Measurements from ENCODE around the gene SULF2. TPM values are rescaled to one million over a fixed set of nuclear protein-coding genes. Genes with fewer than 3 reads are reported as not detected.
"Not testable (repeated sequence)": the region's sequence is repeated elsewhere in the genome, so short reads cannot be mapped to it uniquely, and the experiment has no call there.

The SULF2 gene
- 10 to 100 TPM; 77.4 to 85.5 (median 81.8) TPM for polyA plus RNA-seq (ENCODE audit: insufficient read length in 3 of 3)
- long read RNA-seq, donor 1, partial matches to known transcripts: 8 of 22 reads
- long read RNA-seq, donor 1, other reads (novel, unspliced or antisense): 10 of 22 reads
- long read RNA-seq, donor 2, partial matches to known transcripts: 13 of 16 reads
- long read RNA-seq, donor 2, other reads (novel, unspliced or antisense): 0 of 16 reads
- long read RNA-seq, donor 3, full-length matches to known transcripts: 4 of 29 reads
- long read RNA-seq, donor 3, partial matches to known transcripts: 25 of 29 reads
- long read RNA-seq, donor 3, other reads (novel, unspliced or antisense): 0 of 29 reads
- long read RNA-seq, donor 4, full-length matches to known transcripts: 3 of 3 reads
- long read RNA-seq, donor 4, partial matches to known transcripts: 0 of 3 reads
- long read RNA-seq, donor 4, other reads (novel, unspliced or antisense): 0 of 3 reads
- long read RNA-seq, donor 5, partial matches to known transcripts: 32 of 36 reads
- long read RNA-seq, donor 5, other reads (novel, unspliced or antisense): 0 of 36 reads
- long read RNA-seq, donor 6, partial matches to known transcripts: 20 of 22 reads
- long read RNA-seq, donor 6, other reads (novel, unspliced or antisense): 0 of 22 reads
- long read RNA-seq, donor 7, partial matches to known transcripts: 7 of 7 reads
- long read RNA-seq, donor 7, other reads (novel, unspliced or antisense): 0 of 7 reads
- long read RNA-seq, donor 8, full-length matches to known transcripts: 4 of 30 reads
- long read RNA-seq, donor 8, partial matches to known transcripts: 26 of 30 reads
- long read RNA-seq, donor 8, other reads (novel, unspliced or antisense): 0 of 30 reads
- long read RNA-seq, donor 9, full-length matches to known transcripts: 3 of 3 reads
- long read RNA-seq, donor 9, partial matches to known transcripts: 0 of 3 reads
- long read RNA-seq, donor 9, other reads (novel, unspliced or antisense): 0 of 3 reads
- long read RNA-seq, donor 10, full-length matches to known transcripts: 4 of 15 reads
- long read RNA-seq, donor 10, partial matches to known transcripts: 11 of 15 reads
- long read RNA-seq, donor 10, other reads (novel, unspliced or antisense): 0 of 15 reads
- long read RNA-seq, donor 11, full-length matches to known transcripts: 6 of 6 reads
- long read RNA-seq, donor 11, partial matches to known transcripts: 0 of 6 reads
- long read RNA-seq, donor 11, other reads (novel, unspliced or antisense): 0 of 6 reads
- long read RNA-seq, donor 12: 0 reads
- long read RNA-seq, donor 13, full-length matches to known transcripts: 7 of 30 reads
- long read RNA-seq, donor 13, partial matches to known transcripts: 23 of 30 reads
- long read RNA-seq, donor 13, other reads (novel, unspliced or antisense): 0 of 30 reads
- long read RNA-seq, donor 14, partial matches to known transcripts: 15 of 16 reads
- long read RNA-seq, donor 14, other reads (novel, unspliced or antisense): 0 of 16 reads
- long read RNA-seq, donor 15, partial matches to known transcripts: 6 of 7 reads
- long read RNA-seq, donor 15, other reads (novel, unspliced or antisense): 0 of 7 reads
- long read RNA-seq, donor 16, full-length matches to known transcripts: 8 of 41 reads
- long read RNA-seq, donor 16, partial matches to known transcripts: 25 of 41 reads
- long read RNA-seq, donor 16, other reads (novel, unspliced or antisense): 8 of 41 reads

DNA sequence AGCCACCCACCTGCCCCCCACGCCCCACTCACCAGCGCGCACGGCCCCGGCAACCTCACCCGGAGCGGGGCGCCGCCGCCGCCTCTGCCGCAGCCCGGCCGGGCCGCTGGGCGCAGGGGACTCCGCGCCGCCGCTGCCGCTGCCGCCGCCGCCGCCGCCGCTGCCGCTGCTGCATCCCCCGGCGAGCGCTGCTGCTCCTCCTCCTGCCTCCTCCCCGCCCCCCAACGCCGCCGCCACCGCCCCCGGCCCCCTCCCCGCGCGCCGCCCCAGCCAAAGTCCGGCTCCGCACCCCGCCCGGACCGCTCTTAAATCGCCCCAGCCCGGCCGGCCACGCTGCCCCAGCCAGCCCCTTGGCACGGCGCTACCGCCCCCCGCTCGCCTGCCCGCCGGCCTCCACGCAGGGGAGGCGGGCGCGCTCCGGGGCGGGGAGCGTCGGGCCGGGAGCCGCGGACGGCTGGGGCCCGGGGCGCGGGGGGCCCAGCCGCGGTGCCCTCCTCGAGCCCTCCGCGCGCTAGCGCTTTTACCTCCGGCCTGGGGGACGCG is at the start of gene SULF2:
Gene SULF2 (minus strand): TSS at position 171 of the 543 bp plus-strand sequence. CDS start 28,118 bp downstream, outside the sequence.
- DNase-seq (ENCODE audit: extremely low read depth in 1 of 11, low read depth in 9 of 11, low spot score in 4 of 11): peak in 1 of 11 donors; percentile 32

DNA sequence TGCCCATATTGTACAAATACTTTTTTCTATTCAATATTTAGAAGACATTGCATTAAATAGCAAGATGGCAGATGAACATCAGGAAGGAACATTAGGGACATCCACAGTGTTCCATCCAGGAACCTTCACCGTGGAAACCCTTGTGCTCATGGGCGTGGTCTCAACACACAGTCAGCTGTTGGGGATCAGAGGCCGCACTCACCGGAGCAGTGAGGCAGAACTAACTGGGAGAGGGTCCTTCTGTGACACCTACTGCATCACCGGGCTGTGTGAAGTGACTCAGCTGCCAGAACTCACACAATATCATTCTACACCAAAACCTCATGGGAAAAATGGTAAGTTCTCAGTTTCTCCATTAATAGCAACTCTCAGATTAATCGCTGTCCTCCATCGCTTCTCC is 46.4 kb upstream of the SULF2 start:
- DNase-seq (ENCODE audit: extremely low read depth in 1 of 11, low read depth in 9 of 11, low spot score in 4 of 11): not testable (repeated sequence)

DNA sequence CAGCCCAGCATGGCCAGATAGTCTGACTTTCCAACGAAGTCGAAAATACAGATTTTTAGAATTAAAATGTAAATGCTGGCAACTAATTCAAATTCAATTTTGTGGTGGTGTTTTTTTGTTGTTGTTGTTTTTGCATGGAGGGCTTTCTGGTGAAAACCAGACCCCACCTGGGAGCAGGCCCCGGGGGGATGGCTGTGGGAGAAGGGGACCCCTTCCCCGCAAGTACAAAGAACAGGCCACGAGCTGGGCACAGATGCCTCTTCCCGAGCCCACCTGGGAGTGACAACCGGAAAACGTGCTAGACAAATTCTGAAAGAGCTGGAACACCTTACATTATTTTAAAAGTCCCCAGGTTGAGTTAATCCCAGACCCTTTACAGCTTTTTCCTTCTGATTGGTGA is 41.4 kb upstream of the SULF2 start:
- DNase-seq (ENCODE audit: extremely low read depth in 1 of 11, low read depth in 9 of 11, low spot score in 4 of 11): not testable (repeated sequence)

DNA sequence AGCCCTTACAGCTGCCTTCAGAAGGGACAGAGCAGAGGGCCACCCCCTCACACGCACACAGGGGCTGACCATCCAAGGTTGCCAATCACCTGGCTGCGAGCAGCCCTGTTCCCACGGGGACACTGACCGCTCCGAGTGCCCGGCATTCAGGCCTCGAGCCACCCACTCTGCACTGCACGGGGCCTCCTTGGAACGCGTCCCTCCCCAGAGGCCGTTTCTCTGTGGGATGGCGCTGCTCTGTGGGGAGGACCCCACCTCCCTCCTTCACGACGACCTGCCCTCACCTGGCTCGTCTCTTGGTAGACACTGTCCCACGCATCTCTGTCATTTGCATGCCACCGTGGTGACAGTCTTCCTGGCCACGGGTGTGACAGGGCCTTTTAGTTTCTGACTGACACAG is 40.7 kb upstream of the SULF2 start:
- DNase-seq (ENCODE audit: extremely low read depth in 1 of 11, low read depth in 9 of 11, low spot score in 4 of 11): not testable (repeated sequence)

DNA sequence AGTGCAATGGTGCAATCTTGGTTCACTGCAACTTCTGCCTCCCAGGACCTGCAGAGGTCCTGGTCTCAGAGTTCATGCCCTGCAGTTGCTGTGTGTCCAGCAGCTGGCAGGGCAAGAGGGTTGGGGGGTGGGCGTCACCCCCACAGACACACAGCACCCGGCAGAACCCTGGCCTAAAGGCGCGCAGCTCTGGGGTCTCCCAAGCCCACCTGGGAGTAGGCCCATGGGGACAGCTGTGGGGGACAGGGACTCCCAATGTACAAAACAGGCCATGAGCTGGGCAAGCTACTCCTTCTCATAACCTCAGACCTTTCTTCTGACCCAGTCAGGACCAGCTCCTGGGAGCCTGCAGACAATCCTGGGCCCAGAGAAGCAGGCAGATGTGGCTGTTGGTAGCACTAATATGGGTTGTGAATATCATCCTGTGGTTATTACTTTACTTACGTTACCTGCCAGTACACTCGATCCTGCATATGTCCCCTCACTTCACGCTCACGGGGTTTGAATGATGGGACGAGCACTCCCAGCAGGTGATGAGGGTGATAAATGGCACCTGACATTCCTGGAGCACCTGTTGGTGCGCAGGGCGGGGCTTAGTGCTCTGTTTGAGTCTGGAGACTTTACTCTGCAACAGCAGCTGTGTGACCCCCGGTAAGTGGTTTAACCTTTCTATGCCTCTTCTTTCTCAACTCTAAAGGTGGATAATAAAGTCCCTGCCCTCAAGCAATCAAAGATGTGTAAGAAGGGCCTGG is 39.9 kb upstream of the SULF2 start:
- no peak for DNase-seq (ENCODE audit: extremely low read depth in 1 of 11, low read depth in 9 of 11, low spot score in 4 of 11)

DNA sequence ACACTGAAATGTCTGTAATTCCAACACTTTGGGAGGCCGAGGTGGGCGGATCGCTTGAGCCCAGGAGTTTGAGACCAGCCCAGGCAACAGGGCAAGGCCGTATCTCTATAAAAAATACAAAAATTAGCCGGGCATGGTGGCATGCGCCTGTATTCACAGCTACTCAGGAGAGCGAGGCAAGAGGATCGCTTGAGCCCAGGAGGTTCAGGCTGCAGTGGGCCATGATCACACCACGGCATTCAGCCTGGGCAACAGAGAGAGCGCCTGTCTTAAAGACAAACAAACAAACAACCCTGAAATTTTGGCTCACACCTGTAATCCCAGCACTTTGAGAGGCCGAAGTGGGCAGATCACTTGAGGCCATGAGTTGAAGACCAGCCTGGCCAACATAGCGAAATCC is 38.7 kb upstream of the SULF2 start:
- not testable (repeated sequence) for DNase-seq (ENCODE audit: extremely low read depth in 1 of 11, low read depth in 9 of 11, low spot score in 4 of 11)

DNA sequence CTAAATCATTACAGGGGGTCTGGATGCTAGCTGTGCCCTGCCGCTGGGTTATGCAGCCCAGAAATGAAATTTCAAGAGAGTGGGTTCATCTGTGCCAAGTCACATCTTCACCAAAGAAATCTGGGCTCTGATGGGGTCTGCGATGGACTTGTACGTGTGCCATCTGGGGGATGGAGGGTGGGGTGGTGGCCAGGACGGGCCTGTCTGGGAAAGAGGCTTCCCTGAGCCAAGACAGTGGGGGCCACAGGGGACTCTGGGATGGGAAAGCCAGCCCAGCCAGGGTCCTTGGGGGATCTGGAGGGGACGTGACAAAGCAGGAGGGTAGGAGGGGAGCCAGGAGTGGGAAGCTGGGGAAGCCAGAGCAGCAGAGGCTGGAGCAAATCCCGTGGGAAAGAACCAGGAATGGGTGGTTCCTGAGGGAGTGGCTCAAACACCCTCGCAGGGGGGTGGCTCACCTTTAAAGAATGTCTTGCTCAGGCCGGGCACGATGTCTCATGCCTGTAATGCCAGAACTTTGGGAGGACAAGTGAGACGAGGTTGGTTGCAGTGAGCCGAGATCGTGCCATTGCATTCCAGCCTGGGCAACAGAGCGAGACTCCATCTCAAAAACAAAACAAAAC is 36.3 kb upstream of the SULF2 start:
- no peak for DNase-seq (ENCODE audit: extremely low read depth in 1 of 11, low read depth in 9 of 11, low spot score in 4 of 11)

DNA sequence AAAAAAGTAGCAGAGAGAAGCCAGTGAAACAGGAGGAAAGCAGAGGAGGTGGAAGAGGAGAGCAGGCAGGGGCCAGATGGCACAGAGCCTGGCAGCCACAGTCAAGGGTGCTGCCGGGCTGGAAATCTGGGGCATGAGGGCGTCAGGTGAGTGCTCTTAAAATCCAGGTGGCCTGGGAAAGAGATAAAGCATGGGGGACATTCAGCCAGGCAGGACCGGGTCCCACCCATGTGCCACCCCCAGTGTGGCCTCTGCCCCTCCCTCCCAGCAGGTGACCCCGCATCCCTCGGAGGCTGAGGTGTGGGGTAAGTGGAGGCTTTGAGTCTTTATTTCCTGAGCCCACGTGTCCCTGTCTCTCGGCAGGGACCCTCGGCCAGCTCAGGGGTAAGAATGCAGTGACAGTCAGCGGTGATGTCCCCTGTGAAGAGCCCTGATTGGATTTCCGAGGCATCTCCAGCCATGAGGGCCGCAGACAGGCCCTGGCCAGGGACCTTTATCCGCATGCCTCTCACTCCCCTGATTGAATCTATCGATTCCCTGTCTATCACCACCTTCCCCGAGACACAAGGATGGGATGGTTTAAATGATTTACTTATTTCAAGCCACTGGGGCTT is 33.8 kb upstream of the SULF2 start:
- no peak for DNase-seq (ENCODE audit: extremely low read depth in 1 of 11, low read depth in 9 of 11, low spot score in 4 of 11)

DNA sequence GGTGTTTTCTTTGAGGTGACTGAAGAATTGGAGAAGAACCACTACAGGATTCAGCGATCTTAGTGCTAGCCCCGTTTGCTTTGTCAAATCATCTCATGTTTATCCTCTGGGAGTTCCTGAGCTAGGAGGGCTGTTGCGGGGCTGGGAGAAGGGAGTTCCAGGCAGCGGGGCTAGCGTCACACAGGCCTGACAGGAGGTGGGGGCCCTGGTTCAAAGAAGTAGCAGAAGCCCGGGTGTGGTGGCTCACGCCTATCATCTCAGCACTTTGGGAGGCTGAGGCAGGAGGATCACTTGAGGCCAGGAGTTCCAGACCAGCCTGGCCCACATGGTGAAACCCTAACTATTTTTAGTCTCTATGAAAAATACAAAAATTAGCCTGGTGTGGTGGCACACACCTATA is 33.2 kb upstream of the SULF2 start:
- no peak for DNase-seq (ENCODE audit: extremely low read depth in 1 of 11, low read depth in 9 of 11, low spot score in 4 of 11)

DNA sequence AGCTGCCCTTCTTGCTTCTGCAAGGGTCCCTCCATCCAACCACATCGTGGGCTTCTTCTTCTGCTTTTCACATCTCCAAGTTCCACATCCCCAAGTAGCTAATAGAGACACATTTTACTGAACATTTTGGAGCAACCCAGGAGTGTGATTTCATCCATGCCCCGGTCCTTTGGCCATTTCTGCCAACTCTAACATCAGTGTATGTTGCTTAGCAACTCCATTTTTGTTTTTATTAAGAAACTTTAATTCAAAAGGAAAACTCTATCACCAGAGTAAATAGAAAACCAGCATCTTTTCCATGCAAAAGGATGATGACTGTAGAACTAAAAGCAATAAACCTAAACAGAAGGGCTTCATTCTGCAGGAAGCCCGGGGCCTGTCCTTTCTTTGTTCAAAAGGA is 32.7 kb upstream of the SULF2 start:
- no peak for DNase-seq (ENCODE audit: extremely low read depth in 1 of 11, low read depth in 9 of 11, low spot score in 4 of 11)

DNA sequence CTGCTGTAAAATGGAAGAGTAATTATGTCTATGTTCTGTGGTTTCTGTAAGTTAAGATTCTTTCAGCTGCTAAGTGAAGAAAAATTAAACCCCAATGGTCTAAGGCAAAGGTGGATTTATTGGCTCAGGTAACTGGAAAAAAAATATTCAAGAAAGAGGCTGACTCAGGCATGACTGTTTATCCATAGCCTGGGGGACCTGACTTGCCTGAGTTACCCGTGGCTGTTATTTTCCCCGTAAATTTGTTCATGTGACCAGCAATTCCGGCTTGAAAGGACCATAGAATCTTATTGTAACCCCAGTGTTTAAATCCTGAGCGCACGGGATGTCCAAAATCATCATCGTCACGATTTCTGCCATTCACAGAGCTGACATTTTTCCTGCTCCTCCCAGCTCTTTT is 32.3 kb upstream of the SULF2 start:
- DNase-seq (ENCODE audit: extremely low read depth in 1 of 11, low read depth in 9 of 11, low spot score in 4 of 11): no peak

DNA sequence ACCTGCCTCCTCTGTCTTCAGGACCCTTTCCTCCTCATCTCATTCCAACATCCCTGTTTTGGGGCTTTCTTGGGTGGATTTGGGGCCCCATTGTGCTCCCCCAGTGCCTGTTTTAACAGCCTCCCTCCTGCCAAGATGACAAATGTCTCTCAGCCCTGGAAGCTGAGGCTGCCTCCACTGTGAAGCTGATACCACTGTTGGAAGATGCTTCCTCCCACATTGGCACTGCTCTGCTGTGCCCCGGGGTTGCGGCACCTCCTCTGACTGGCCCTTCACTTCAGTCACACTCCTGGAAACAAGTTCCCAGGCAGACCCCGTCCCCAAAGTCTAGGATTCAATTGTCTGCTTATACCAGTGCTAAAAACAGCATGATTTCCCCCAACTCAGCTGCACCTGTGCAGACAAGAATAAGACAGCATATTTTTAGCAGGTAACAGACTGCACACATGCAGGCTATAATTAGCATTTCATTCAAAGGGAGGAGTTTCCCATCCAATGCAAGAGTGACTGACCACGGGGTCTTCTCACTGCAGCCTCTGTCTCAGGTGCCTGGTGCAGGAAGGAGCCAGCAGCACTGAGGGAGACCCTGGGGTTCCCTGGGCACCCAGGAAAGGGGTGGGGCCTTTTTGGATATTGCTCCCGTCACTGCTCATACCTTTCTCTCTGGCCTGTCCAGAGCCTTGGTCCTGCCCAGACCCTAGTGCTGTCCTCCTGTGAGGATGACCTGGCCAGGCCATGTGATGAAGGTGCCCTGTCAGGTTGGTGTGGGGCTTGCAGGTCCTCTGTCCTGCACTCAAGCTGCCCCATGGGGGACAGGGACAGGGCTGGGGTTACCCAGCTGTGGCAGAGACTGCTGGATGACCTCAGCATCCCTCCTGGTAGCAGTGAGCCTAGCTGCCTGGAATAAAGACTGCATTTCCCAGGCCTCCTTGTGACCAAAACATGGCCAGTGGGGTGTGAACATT is 31.5 kb upstream of the SULF2 start:
- no peak for DNase-seq (ENCODE audit: extremely low read depth in 1 of 11, low read depth in 9 of 11, low spot score in 4 of 11)

DNA sequence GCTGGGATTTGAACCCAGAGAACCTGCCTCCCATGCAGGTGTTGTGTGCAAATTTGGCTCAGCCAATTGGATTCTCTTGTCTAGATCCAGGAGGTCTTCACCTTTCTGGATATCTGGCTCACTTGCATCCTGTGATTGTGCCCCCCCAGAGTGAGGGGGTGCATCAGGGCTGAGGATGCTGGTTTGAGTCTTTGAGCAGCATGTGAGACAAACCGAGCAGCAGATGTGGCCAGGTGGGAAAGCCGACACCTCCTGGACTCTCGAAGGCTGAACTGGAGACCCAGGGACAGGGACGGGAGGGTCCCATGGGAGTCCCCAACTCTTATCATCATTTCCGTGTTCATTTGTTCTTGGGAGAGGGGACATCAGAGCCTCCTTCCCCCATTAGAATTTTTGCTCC is 30.6 kb upstream of the SULF2 start:
- DNase-seq (ENCODE audit: extremely low read depth in 1 of 11, low read depth in 9 of 11, low spot score in 4 of 11): no peak

DNA sequence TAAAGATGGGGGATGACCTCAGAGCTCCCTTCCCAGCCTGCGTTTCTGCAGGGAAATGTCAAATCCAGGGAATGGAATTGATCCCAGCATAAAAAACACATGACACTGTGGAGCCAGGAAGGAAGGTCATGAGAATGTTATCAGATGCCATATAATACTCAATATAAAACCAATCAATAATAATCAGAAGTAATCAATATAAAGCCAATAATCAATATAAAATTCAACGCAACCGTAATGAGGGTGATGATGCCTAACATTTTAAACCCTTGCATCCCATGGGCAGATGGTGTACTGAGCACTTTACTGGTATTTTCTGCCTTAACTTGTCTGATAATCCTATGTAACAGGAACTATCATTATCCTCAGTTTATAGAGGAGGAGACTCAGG is 30.1 kb upstream of the SULF2 start:
- DNase-seq (ENCODE audit: extremely low read depth in 1 of 11, low read depth in 9 of 11, low spot score in 4 of 11): no peak

DNA sequence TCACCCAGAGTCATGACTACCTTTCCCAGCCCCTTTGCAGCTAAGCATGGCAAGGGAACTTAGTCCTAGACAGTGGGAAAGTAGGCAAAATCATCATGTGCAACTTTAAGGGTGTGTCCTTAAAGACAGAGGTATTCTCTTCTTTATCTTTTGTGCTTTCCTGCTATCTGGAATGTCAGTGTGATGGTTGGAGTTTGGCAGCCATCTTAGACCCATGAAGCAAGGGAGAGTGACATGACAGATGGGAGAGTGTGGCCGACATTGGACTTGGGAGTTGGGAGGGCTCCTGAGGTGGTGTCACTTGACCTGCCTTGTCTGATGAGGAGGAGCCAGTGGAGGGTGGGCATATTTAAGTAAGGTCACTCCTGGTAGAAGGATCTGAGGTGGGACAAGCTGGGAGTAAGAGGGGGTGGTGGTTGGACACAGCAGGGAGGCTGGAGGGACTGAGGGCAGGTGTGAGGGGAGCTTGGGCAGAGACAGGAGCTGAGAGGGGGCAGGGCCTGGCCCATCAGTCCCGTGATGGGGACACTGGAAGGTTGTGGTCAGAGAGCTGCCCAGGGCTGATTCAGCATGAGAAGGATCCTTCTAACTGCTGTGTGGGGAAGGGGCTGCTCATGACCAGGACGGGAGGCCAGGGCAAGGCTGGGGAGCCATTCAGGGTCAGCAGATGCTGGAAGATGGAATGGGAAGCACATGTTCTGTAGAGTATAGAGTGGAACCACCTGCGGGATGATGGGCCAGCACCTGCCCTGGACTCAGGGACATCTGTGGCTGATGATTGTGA is 29.5 kb upstream of the SULF2 start:
- no peak for DNase-seq (ENCODE audit: extremely low read depth in 1 of 11, low read depth in 9 of 11, low spot score in 4 of 11)
